22Rv1 (cell line): ENCODE results near the gene PGM1.

Experiments used
- H3K27ac ChIP-seq: fragments of 450-650 bp; 2 replicates; pipeline ENCODE4 v1.5.1; 2017
- ZFX ChIP-seq: fragments of 450-650 bp; IDR thresholded peaks from 2 replicates; pipeline ENCODE4 v1.6.1; 2017; ENCODE audit warnings: antibody characterized with exemption, borderline replicate concordance
- TF ChIP-seq, protein P1 (sequence below): fragments of 450-650 bp; IDR thresholded peaks from 2 replicates; pipeline ENCODE4 v1.5.1; 2017; ENCODE audit warnings: mild to moderate bottlenecking

The PGM1 gene

GRCh38 chr1:63622849-63623566 is 29.8 kb downstream of the PGM1 start:
- TF ChIP-seq, protein P1, sequence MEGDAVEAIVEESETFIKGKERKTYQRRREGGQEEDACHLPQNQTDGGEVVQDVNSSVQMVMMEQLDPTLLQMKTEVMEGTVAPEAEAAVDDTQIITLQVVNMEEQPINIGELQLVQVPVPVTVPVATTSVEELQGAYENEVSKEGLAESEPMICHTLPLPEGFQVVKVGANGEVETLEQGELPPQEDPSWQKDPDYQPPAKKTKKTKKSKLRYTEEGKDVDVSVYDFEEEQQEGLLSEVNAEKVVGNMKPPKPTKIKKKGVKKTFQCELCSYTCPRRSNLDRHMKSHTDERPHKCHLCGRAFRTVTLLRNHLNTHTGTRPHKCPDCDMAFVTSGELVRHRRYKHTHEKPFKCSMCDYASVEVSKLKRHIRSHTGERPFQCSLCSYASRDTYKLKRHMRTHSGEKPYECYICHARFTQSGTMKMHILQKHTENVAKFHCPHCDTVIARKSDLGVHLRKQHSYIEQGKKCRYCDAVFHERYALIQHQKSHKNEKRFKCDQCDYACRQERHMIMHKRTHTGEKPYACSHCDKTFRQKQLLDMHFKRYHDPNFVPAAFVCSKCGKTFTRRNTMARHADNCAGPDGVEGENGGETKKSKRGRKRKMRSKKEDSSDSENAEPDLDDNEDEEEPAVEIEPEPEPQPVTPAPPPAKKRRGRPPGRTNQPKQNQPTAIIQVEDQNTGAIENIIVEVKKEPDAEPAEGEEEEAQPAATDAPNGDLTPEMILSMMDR: no peak
- TF ChIP-seq ZFX: no peak

GRCh38 chr1:63623952-63624351 is 30.7 kb downstream of the PGM1 start:
- no peak for TF ChIP-seq ZFX
- TF ChIP-seq, protein P1: no peak
- no peak overlapping the region for H3K27ac ChIP-seq

More at GRCh38 chr1:63622849-63623566, 29.8 kb downstream of the PGM1 start:
- no peak overlapping the region for H3K27ac ChIP-seq

GRCh38 chr1:63624911-63625310 is 31.7 kb downstream of the PGM1 start:
- TF ChIP-seq, protein P1: no peak
- no peak for TF ChIP-seq ZFX

GRCh38 chr1:63626222-63626621 is 33.0 kb downstream of the PGM1 start:
- TF ChIP-seq ZFX: no peak
- TF ChIP-seq, protein P1: no peak
- no peak overlapping the region for H3K27ac ChIP-seq

More at GRCh38 chr1:63624911-63625310, 31.7 kb downstream of the PGM1 start:
- H3K27ac ChIP-seq: no peak overlapping the region

- no peak for TF ChIP-seq ZFX
- TF ChIP-seq, protein P1: no peak
- no peak overlapping the region for H3K27ac ChIP-seq
Measured at GRCh38 chr1:63628607-63629006, 35.4 kb downstream of the PGM1 start.

- no peak overlapping the region for H3K27ac ChIP-seq
- no peak for TF ChIP-seq ZFX
- TF ChIP-seq, protein P1: no peak
Measured at GRCh38 chr1:63630238-63630637, 37.0 kb downstream of the PGM1 start.

DNA sequence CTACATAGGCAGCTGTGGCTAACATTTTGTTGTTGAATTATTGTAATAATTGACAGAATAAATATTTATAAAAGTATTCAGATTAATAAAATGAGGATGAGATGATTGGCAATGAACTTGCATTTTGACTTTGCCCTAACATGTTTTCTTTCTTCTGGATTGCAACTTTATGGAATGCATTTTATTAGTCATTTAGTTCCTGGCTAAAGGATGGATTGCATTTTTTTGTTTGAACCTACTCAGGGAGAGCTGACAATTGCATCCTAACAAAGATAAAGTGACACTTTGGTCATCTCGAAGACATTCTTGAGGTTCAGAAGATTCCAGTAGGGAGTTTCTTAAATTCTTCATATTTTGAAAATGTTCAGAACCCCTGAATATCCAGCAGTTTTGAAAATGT is 37.5 kb downstream of the PGM1 start:
- no peak overlapping the region for H3K27ac ChIP-seq
- TF ChIP-seq, protein P1: no peak
- TF ChIP-seq ZFX: no peak
